PC-9 (cell line): Measurements from ENCODE around the gene DRC1.

Source experiments
- EZH2 ChIP-seq: fragments of 200-600 bp; sonication (generic); IDR thresholded peaks from 2 replicates; pipeline ENCODE4 v1.8.0; 2017; ENCODE audit warnings: antibody characterized with exemption, low read depth
- TF ChIP-seq, protein P1 (sequence below): fragments of 200-600 bp; sonication (generic); conservative IDR thresholded peaks from 2 replicates; pipeline ENCODE4 v1.6.1; 2017; ENCODE audit warnings: mixed run types, antibody characterized with exemption, mild to moderate bottlenecking, moderate library complexity

- TF ChIP-seq, protein P1, sequence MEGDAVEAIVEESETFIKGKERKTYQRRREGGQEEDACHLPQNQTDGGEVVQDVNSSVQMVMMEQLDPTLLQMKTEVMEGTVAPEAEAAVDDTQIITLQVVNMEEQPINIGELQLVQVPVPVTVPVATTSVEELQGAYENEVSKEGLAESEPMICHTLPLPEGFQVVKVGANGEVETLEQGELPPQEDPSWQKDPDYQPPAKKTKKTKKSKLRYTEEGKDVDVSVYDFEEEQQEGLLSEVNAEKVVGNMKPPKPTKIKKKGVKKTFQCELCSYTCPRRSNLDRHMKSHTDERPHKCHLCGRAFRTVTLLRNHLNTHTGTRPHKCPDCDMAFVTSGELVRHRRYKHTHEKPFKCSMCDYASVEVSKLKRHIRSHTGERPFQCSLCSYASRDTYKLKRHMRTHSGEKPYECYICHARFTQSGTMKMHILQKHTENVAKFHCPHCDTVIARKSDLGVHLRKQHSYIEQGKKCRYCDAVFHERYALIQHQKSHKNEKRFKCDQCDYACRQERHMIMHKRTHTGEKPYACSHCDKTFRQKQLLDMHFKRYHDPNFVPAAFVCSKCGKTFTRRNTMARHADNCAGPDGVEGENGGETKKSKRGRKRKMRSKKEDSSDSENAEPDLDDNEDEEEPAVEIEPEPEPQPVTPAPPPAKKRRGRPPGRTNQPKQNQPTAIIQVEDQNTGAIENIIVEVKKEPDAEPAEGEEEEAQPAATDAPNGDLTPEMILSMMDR: no peak
- no peak for TF ChIP-seq EZH2
These were observed 89.9 kb downstream of the DRC1 start for GRCh38 chr2:26491563-26492167.
